Hepatocyte (in vitro differentiated cells): ENCODE data around the gene GFER.
"Not testable (repeated sequence)": the region's sequence is repeated elsewhere in the genome, so short reads cannot be mapped to it uniquely, and the experiment has no call there.

ENCODE experiments used
- EZH2 ChIP-seq: fragments of 200-600 bp; sonication (generic); IDR thresholded peaks from 2 replicates; pipeline ENCODE4 v1.6.1; 2016; ENCODE audit warnings: antibody characterized with exemption, mild to moderate bottlenecking, borderline replicate concordance
- TF ChIP-seq, protein P1 (sequence below): fragments of 200-600 bp; sonication (generic); IDR thresholded peaks from 2 replicates; pipeline ENCODE4 v1.5.1; 2016; ENCODE audit warnings: antibody characterized with exemption, mild to moderate bottlenecking; ENCODE audit not compliant: poor library complexity

DNA sequence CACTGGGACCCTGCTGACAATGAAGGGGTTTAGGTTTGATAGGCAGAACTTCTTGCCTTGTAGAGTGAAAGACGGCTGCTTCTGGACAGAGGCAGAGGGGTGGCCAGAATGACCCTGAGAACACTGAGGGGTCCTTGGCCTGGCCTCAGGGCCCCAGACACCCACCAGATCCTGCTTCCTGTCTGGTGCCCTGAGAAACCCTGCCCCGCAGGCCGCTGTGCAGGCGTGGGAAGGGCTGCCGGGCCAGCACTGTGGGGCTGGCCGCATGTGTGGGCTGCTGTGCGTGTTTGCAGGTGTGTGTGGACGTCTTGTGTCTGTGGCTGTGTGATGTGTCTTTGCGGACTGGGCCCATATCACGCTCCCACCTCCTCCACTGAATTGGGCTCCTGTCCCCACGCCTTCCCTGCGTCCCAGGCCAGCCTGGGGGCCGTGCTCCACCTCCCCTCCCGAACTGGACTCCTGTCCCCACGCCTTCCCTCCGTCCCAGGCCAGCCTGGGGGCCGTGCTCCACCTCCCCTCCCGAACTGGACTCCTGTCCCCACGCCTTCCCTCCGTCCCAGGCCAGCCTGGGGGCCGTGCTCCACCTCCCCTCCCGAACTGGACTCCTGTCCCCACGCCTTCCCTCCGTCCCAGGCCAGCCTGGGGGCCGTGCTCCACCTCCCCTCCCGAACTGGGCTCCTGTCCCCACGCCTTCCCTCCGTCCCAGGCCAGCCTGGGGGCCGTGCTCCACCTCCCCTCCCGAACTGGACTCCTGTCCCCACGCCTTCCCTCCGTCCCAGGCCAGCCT lies 50.1 kb downstream of the GFER start:
- TF ChIP-seq, protein P1, sequence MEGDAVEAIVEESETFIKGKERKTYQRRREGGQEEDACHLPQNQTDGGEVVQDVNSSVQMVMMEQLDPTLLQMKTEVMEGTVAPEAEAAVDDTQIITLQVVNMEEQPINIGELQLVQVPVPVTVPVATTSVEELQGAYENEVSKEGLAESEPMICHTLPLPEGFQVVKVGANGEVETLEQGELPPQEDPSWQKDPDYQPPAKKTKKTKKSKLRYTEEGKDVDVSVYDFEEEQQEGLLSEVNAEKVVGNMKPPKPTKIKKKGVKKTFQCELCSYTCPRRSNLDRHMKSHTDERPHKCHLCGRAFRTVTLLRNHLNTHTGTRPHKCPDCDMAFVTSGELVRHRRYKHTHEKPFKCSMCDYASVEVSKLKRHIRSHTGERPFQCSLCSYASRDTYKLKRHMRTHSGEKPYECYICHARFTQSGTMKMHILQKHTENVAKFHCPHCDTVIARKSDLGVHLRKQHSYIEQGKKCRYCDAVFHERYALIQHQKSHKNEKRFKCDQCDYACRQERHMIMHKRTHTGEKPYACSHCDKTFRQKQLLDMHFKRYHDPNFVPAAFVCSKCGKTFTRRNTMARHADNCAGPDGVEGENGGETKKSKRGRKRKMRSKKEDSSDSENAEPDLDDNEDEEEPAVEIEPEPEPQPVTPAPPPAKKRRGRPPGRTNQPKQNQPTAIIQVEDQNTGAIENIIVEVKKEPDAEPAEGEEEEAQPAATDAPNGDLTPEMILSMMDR = not testable (repeated sequence)
- TF ChIP-seq EZH2 = not testable (repeated sequence)
